Endothelial cell of umbilical vein (primary cell): ENCODE results near the gene DGKG.

Experiments used
- CTCF ChIP-seq, 2 donors: IDR thresholded peaks; 1 replicate in 1 of 2; 2 replicates in 1 of 2; pipeline ENCODE4 v1.5.1; 2011; ENCODE audit warnings: low read length in 2 of 2, mild to moderate bottlenecking in 2 of 2, moderate library complexity in 2 of 2, control low read depth in 1 of 2, inconsistent platforms in 1 of 2, low read depth in 1 of 2; ENCODE audit not compliant: insufficient read depth in 1 of 2; ENCODE audit errors: extremely low read depth in 1 of 2
- EZH2 ChIP-seq: IDR thresholded peaks from 2 replicates; pipeline ENCODE4 v1.6.1; 2012; ENCODE audit warnings: borderline replicate concordance, low read depth, mild to moderate bottlenecking, moderate library complexity, low read length, inconsistent platforms; ENCODE audit not compliant: severe bottlenecking
- FOS ChIP-seq: IDR thresholded peaks from 2 replicates; pipeline ENCODE4 v1.6.1; 2011; ENCODE audit warnings: mild to moderate bottlenecking, low read length, moderate library complexity, borderline replicate concordance; ENCODE audit not compliant: insufficient read depth
- MYC ChIP-seq: IDR thresholded peaks from one replicate; pipeline ENCODE4 v1.6.1; 2011; ENCODE audit warnings: mild to moderate bottlenecking, low read depth, low read length
- POLR2A ChIP-seq: IDR thresholded peaks from 2 replicates; pipeline ENCODE4 v1.6.1; 2012; ENCODE audit warnings: low read depth, mild to moderate bottlenecking, control low read depth, low read length
- POLR2AphosphoS5 ChIP-seq: IDR thresholded peaks from 2 replicates; pipeline ENCODE4 v1.6.1; 2012; ENCODE audit warnings: low read depth, mild to moderate bottlenecking, control low read depth, low read length, moderate library complexity; ENCODE audit not compliant: insufficient read depth

- no peak for TF ChIP-seq CTCF (IDR thresholded peaks at IDR 0.05; ENCODE audit: extremely low read depth in 1 of 2, insufficient read depth in 1 of 2, low read depth in 1 of 2, low read length in 2 of 2)
- TF ChIP-seq MYC = no peak
- no peak for TF ChIP-seq POLR2A
- TF ChIP-seq FOS = no peak
- TF ChIP-seq EZH2 = no peak
- TF ChIP-seq POLR2AphosphoS5 = no peak
Measured at GRCh38 chr3:186385856-186386602, 24.0 kb upstream of the DGKG start.
